Smooth muscle cell (in vitro differentiated cells): ENCODE data around the gene CACNA1C. TPM values are rescaled to one million over a fixed set of nuclear protein-coding genes. Genes with fewer than 3 reads are reported as not detected.

ENCODE experiments used
- DNase-seq: peaks from one replicate; lab custom pipeline; 2025; ENCODE audit not compliant: unreplicated experiment; lab: John Stamatoyannopoulos, UW
- H2AFZ ChIP-seq: fragments of 200-600 bp; sonication (generic); 2 replicates; pipeline ENCODE4 v1.6.0; 2016; ENCODE audit warnings: antibody characterized with exemption, low read depth, mild to moderate bottlenecking
- H3F3A ChIP-seq: fragments of 200-600 bp; sonication (generic); 2 replicates; pipeline ENCODE4 v1.6.0; 2017; ENCODE audit warnings: antibody characterized with exemption, low read depth
- H3K27ac ChIP-seq: fragments of 200-600 bp; sonication (generic); 2 replicates; pipeline ENCODE4 v1.5.1; 2016; ENCODE audit warnings: low read depth, mild to moderate bottlenecking
- H3K27me3 ChIP-seq: fragments of 200-600 bp; sonication (generic); 2 replicates; pipeline ENCODE4 v1.6.1; 2016; ENCODE audit warnings: low read depth, mild to moderate bottlenecking
- H3K36me3 ChIP-seq: fragments of 200-600 bp; sonication (generic); 2 replicates; pipeline ENCODE4 v1.5.1; 2016; ENCODE audit warnings: low read depth
- H3K4me1 ChIP-seq: fragments of 200-600 bp; sonication (generic); 2 replicates; pipeline ENCODE4 v1.5.1; 2016; ENCODE audit warnings: low read depth
- H3K4me2 ChIP-seq: fragments of 200-600 bp; sonication (generic); 2 replicates; pipeline ENCODE4 v1.6.0; 2016; ENCODE audit warnings: mild to moderate bottlenecking
- H3K4me3 ChIP-seq: fragments of 200-600 bp; sonication (generic); 2 replicates; pipeline ENCODE4 v1.5.1; 2016; ENCODE audit warnings: mild to moderate bottlenecking
- H3K79me2 ChIP-seq: fragments of 200-600 bp; sonication (generic); 2 replicates; pipeline ENCODE4 v1.6.0; 2016; ENCODE audit warnings: low read depth, mild to moderate bottlenecking
- H3K9ac ChIP-seq: fragments of 200-600 bp; sonication (generic); 2 replicates; pipeline ENCODE4 v1.6.0; 2016; ENCODE audit warnings: low read depth
- H3K9me3 ChIP-seq: fragments of 200-600 bp; sonication (generic); replicated peaks from 2 replicates; pipeline ENCODE4 v1.5.1; 2016; ENCODE audit warnings: low read depth
- H4K20me1 ChIP-seq: fragments of 200-600 bp; sonication (generic); 2 replicates; pipeline ENCODE4 v1.6.0; 2016; ENCODE audit warnings: low read depth
- CTCF ChIP-seq: fragments of 200-600 bp; sonication (generic); IDR thresholded peaks from 2 replicates; pipeline ENCODE4 v1.5.1; 2017; ENCODE audit warnings: borderline replicate concordance, mild to moderate bottlenecking, antibody characterized with exemption; ENCODE audit not compliant: insufficient read depth, poor library complexity, severe bottlenecking
- WGBS: methylation state at CpG from one replicate; pipeline ENCODE4 v1.1.7; 2016; ENCODE audit warnings: low lambda C conversion rate; 5-methylcytosine and 5-hydroxymethylcytosine counted together
- polyA plus RNA-seq: library from polyadenylated mRNA; unstranded; fragments of >200 nt; fragmentation: Nextera tagmentation; extraction: Ambion mirVana; gene quantifications from 2 replicates; pipeline ENCODE4 v1.2.1, GENCODE V29; 2016
- total RNA-seq: library from RNA; depleted of rRNA; stranded (reverse); fragments of >200 nt; gene quantifications from 2 replicates; pipeline ENCODE4 v1.2.3, GENCODE V29; 2014

Gene CACNA1C
- total and polyA plus RNA-seq, 2 experiments from 2014 or later, result 1.6 to 4.5 TPM

- no peak overlapping the region for H3K9ac ChIP-seq
- peaks cover 3% of the 10 kb centered on the region for H4K20me1 ChIP-seq
- no peak for TF ChIP-seq CTCF
- H2AFZ ChIP-seq, result no peak overlapping the region
- no peak overlapping the region for H3K4me2 ChIP-seq
- H3K36me3 ChIP-seq, result no peaks in the 10 kb centered on the region
- no peak overlapping the region for H3K4me3 ChIP-seq
- H3K79me2 ChIP-seq, result no peaks in the 10 kb centered on the region
- H3F3A ChIP-seq, result no peaks in the 10 kb centered on the region
- no peaks in the 10 kb centered on the region for H3K27me3 ChIP-seq
- H3K27ac ChIP-seq, result no peak overlapping the region
- DNase-seq, result no peak
- no peaks in the 10 kb centered on the region for H3K4me1 ChIP-seq
- H3K9me3 ChIP-seq, result peaks cover 2% of the 10 kb centered on the region
- WGBS, result 75% methylated on average over 4 of the region's 4 CpGs
These were observed 22.0 kb downstream of the CACNA1C start for GRCh38 chr12:2074792-2075191.

- Histone ChIP-seq H3K4me2 (no peak overlapping the region), H2AFZ (no peak overlapping the region), H3K4me3 (no peak overlapping the region), H3F3A (no peaks in the 10 kb centered on the region), H3K27ac (no peak overlapping the region), H4K20me1 (peaks cover 3% of the 10 kb centered on the region), H3K9me3 (no peaks in the 10 kb centered on the region), H3K4me1 (no peaks in the 10 kb centered on the region), H3K27me3 (no peaks in the 10 kb centered on the region), H3K36me3 (no peaks in the 10 kb centered on the region), H3K79me2 (no peaks in the 10 kb centered on the region), H3K9ac (no peak overlapping the region)
- TF ChIP-seq CTCF, result no peak
- WGBS, result 68% methylated on average over 9 of the region's 9 CpGs
- no peak for DNase-seq
These were observed 22.9 kb downstream of the CACNA1C start for GRCh38 chr12:2075508-2076195.

GRCh38 chr12:2076196-2076570, 23.4 kb downstream of the CACNA1C start:
- Histone ChIP-seq H3K27me3 (no peaks in the 10 kb centered on the region), H3K9me3 (no peaks in the 10 kb centered on the region), H3K4me2 (no peak overlapping the region), H3K9ac (no peak overlapping the region), H2AFZ (no peak overlapping the region), H4K20me1 (peaks cover 3% of the 10 kb centered on the region), H3K4me3 (no peak overlapping the region), H3K4me1 (no peaks in the 10 kb centered on the region), H3K79me2 (no peaks in the 10 kb centered on the region), H3K36me3 (no peaks in the 10 kb centered on the region), H3F3A (no peaks in the 10 kb centered on the region), H3K27ac (no peak overlapping the region)
- TF ChIP-seq CTCF, result no peak
- no peak for DNase-seq
- 52% methylated on average over 8 of the region's 9 CpGs for WGBS

GRCh38 chr12:2076728-2077127, 23.9 kb downstream of the CACNA1C start:
- no peaks in the 10 kb centered on the region for H3K9me3 ChIP-seq
- H3K36me3 ChIP-seq, result no peaks in the 10 kb centered on the region
- no peak overlapping the region for H3K27ac ChIP-seq
- H3K27me3 ChIP-seq, result no peaks in the 10 kb centered on the region
- no peaks in the 10 kb centered on the region for H3F3A ChIP-seq
- H4K20me1 ChIP-seq, result peaks cover 3% of the 10 kb centered on the region
- no peaks in the 10 kb centered on the region for H3K79me2 ChIP-seq
- H3K4me2 ChIP-seq, result no peak overlapping the region
- H2AFZ ChIP-seq, result no peak overlapping the region
- no peaks in the 10 kb centered on the region for H3K4me1 ChIP-seq
- DNase-seq, result no peak
- TF ChIP-seq CTCF, result no peak
- 88% methylated on average over 10 of the region's 10 CpGs for WGBS
- H3K4me3 ChIP-seq, result no peak overlapping the region
- H3K9ac ChIP-seq, result no peak overlapping the region
